RCC 7860 (cell line): ENCODE data around the gene SUMO1.

ENCODE experiments used
- DNase-seq: peaks from one replicate; pipeline ENCODE4 v3.0.0-alpha.2; 2015; ENCODE audit warnings: low spot score
- FAIRE-seq: peaks from 2 replicates; lab custom pipeline; 2012; peaks lifted over from hg19 to GRCh38; lab: Jason Lieb, UNC

SUMO1 gene

GRCh38 chr2:202201220-202202160 is 36.9 kb downstream of the SUMO1 start:
- DNase-seq (no peak), FAIRE-seq (no peak)

- DNase-seq (no peak), FAIRE-seq (no peak)
These were observed 41.7 kb downstream of the SUMO1 start for GRCh38 chr2:202196727-202197126.

GRCh38 chr2:202194418-202194817 is 44.0 kb downstream of the SUMO1 start:
- FAIRE-seq, result no peak

GRCh38 chr2:202193881-202194353 is 44.5 kb downstream of the SUMO1 start:
- no peak for FAIRE-seq
- DNase-seq, result no peak

More at GRCh38 chr2:202194418-202194817, 44.0 kb downstream of the SUMO1 start:
- DNase-seq, result no peak

- FAIRE-seq (no peak), DNase-seq (no peak)
These were observed 45.1 kb downstream of the SUMO1 start for GRCh38 chr2:202193305-202193704.

- FAIRE-seq (peak; percentile 92), DNase-seq (peak; percentile 78)
These were observed 50.8 kb downstream of the SUMO1 start for GRCh38 chr2:202187570-202187969.

- no peak for DNase-seq
- FAIRE-seq, result no peak
These were observed 51.7 kb downstream of the SUMO1 start for GRCh38 chr2:202186641-202187202.

GRCh38 chr2:202185156-202185555 is 53.2 kb downstream of the SUMO1 start:
- no peak for FAIRE-seq
- no peak for DNase-seq

- FAIRE-seq, result no peak
- no peak for DNase-seq
These were observed 53.8 kb downstream of the SUMO1 start for GRCh38 chr2:202184557-202184956.

- peak; percentile 50 for DNase-seq
- peak; percentile 85 for FAIRE-seq
These were observed 59.9 kb downstream of the SUMO1 start for GRCh38 chr2:202178346-202178958.

- DNase-seq (peak; percentile 66), FAIRE-seq (no peak)
These were observed 65.8 kb downstream of the SUMO1 start for GRCh38 chr2:202172439-202173211.

- no peak for FAIRE-seq
- no peak for DNase-seq
These were observed 67.1 kb downstream of the SUMO1 start for GRCh38 chr2:202171241-202171825.

- no peak for DNase-seq
- FAIRE-seq, result no peak
These were observed 68.5 kb downstream of the SUMO1 start for GRCh38 chr2:202169832-202170424.

- FAIRE-seq (no peak), DNase-seq (no peak)
These were observed 69.3 kb downstream of the SUMO1 start for GRCh38 chr2:202169131-202169530.

- FAIRE-seq (no peak), DNase-seq (no peak)
These were observed 72.5 kb downstream of the SUMO1 start for GRCh38 chr2:202165945-202166344.

GRCh38 chr2:202165208-202165607 is 73.2 kb downstream of the SUMO1 start:
- FAIRE-seq, result no peak

GRCh38 chr2:202164411-202164810 is 74.0 kb downstream of the SUMO1 start:
- DNase-seq, result no peak
- FAIRE-seq, result no peak

More at GRCh38 chr2:202165208-202165607, 73.2 kb downstream of the SUMO1 start:
- DNase-seq, result no peak

GRCh38 chr2:202161151-202161835 is 77.1 kb downstream of the SUMO1 start:
- DNase-seq (no peak), FAIRE-seq (no peak)

GRCh38 chr2:202158796-202159195 is 79.6 kb downstream of the SUMO1 start:
- FAIRE-seq (no peak), DNase-seq (no peak)
